ENCODE data around the gene ZCRB1.

The ZCRB1 gene

DNA sequence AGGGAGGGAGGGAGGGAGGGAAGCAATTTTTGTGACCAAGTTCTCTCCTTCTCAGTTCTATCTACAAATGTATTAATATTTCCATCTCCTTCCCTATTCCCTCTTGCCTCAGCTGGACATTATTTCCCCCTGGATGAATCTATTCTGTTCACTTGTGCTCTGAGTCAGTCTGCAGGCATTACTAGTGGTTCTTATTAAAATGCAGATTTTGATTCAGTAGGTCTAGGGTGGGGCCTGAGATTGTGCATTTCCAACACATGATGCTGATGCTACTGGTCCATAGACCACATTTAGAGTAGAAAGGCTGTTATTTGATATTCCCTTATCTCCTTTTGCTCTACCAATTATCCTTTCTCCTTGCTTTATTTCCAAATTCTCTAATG, 47.8 kb downstream of the ZCRB1 start:
- no peak for DNase-seq (ENCODE audit: low read depth)

DNA sequence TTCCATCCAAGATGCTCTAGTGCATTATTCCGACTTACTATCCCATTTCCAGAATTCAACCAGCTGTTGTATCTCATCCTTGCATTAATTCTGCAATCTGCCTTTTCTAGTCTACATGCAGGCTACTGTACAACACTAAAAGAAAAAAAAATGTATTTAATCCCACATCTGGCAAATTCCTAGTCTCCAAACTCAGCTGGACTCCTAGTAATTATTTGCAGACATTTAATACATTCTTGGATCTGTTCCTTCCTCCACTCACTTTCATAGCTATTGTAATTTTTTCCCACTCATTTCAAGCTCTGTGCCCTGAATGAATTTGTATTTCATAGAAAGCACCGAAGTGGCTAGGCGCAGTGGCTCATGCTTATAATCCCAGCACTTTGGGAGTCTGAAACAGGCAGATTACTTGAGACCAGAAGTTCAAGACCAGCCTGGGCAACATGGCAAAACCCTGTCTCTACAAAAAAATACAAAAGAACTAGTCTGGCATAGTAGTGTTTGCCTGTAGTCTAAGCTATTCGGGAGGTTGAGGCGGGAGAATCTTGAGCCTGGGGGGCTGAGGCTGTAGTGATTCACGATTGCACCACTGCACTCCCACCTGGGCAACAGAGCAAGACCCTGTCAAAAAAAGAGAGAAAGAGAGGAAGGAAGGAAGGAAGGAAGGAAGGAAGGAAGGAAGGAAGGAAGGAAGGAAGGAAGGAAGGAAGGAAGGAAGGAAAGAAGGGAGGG, 48.3 kb downstream of the ZCRB1 start:
- no peak for DNase-seq (ENCODE audit: low read depth)

DNA sequence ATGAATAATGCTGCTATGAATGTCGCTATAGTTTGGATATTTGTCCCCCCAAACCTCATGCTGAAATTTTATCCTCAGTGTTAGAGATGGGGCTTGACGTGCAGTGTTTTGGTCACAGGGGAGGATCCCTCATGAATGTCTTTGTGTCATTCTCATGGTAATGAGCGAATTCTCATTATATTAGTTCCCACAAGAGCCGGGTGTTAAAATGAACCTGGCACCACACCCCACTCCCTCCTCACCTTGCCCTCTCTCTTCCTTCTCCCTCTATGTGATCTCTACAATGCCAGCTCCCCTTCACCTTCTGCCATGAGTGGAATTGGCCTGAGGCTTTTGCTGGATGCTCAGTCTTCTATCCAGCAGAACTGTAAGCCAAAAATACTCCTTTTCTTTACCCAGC, 50.4 kb downstream of the ZCRB1 start:
- no peak for DNase-seq (ENCODE audit: low read depth)

DNA sequence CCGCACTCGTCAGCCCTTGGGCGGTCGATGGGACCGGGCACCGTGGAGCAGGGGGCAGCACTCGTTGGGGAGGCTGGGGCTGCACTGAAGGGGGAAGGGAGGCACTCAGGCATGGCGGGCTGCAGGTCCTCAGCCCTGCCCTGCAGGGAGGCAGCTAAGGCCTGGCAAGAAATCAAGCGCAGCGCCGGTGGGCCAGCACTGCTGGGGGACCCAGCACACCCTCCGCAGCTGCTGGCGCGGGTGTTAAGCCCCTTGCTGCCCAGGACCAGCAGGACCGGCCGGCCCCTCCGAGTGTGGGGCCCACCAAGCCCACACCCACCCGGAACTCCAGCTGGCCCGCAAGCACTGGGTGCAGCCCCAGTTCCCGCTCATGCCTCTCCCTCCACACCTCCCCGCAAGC, 52.2 kb downstream of the ZCRB1 start:
- DNase-seq (ENCODE audit: low read depth), result no peak

DNA sequence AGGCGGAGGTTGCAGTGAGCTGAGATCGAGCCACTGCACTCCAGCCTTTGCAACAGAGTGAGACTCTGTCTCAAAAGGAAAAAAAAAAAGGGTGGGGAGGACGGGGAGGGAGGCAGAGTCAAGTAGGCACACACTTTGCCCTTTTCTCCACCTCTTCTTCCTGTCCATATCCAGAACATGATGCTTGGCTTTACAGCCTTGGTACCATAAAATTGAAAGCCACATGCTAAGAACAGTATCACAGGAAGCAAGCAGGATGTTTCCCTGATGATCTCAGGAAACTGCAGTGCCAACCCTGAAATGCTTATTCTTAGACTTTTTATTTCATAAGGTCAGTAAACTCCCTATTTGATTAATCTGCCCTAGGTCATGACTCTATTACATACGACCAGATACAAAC, 55.3 kb downstream of the ZCRB1 start:
- DNase-seq (ENCODE audit: low read depth), result no peak

DNA sequence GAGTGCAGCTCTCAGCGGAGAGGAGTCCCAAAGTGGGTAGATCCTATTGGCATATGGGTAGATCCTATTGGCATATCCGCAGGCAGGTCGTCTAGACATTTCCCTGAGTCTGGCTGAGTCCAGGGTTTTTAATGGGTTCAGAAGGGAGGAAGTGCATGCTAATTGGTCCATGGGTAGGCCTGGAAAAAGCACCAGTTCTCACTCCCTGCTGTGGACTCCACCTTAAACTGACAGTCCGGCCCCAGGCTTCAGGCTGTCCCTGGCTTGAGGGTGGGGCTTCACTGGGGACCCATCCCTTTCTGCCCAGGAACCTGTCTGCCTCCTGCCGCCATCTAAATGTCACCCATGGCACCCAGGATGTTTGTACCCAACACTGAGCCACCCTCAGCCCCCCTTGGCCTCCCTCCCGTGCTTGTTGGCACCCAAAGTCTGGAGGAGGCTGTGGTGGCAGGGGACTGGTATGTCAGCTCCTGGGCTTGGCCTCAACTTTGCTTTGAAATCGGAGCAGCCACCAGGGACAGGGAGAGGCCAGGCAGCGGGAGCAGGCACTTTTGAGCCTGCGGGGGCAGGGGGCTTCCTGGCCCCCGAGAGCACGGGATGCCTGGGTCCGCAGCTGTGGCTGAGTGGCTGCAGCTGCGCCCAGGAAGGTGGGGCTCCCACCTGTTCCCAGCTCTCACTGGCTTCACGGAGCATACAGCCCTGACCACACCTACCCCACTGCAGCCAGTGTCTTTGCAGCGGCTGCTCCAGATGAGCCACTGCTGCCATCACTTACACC, 58.3 kb downstream of the ZCRB1 start:
- no peak for DNase-seq (ENCODE audit: low read depth)

DNA sequence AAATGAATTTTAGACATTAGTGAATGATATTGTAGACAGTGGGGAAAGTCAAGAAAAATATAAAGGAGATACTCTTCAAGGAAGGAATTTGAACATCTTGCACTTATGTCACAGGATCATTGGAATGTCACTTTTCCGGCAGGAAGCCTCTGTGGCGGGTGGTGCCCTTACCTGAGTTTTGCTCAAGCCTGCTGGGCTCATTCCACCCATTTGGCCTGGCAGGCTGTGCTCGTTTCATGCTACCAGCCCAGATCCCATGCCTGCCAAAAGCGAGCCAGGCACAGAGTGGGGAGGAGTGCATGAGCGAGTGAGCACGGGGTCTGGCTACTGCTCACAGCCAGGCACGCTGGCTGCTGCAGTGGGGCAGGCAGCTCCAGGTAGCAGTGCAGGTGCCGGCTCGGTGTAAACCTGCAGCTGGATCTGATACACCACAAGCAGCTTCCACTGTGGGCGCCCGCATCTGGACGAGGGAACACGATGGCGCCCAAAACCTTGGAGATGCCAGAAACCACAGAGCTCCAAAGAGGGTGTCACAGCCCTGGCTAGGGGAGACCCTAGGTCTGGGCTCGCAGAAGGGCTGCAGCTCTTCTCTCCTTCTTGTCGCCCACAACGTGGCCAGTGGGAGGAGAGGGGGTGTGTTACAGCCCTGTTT, 59.2 kb downstream of the ZCRB1 start:
- no peak for DNase-seq (ENCODE audit: low read depth)

DNA sequence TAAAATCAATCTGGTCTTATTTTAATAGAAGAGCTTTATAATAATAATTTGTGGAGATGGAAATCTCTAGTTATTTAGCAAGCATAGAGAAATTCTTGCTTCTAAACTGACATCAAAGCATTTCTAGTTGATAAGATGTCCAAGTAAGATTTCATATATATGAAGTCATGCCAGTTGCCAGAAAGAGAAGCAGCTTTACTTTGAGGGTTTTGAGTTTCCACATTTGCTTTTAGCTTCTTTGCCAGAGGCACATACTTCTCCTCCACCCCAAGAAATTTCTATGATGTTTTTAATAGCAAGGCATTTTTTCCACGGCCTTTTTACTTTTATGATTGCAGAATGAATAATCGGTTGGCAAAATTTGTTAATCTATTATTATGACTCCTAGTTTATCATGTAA, 63.6 kb downstream of the ZCRB1 start:
- DNase-seq (ENCODE audit: low read depth), result no peak

All from stimulated activated CD8-positive, alpha-beta memory T cell treated with anti-CD3 and anti-CD28 coated beads, Interleukin-12 subunit alpha, Interleukin-12 subunit beta, amount 100 ng/mL, for 4 hours (primary cell).